IMR-90 (cell line): ENCODE data around the gene PM20D2. TPM values are rescaled to one million over a fixed set of nuclear protein-coding genes. Genes with fewer than 3 reads are reported as not detected.

Experiments
- ATAC-seq: fragments of 200-7000 bp; cut with Tn5 transposase; 2 replicates; pipeline ENCODE4 v1.9.1; 2020; ENCODE audit warnings: low read depth, mild to moderate bottlenecking, moderate library complexity
- BruUV-seq: library from RNA; stranded (reverse); fragments of 400-500 nt; replicated peaks from 2 replicates; lab custom pipeline; 2021; lab: Mats Ljungman, UMichigan
- CTCF ChIA-PET: fragments of 300-600 bp; formaldehyde crosslinking; extraction: SDS; loops from one replicate; lab custom pipeline; 2021; ENCODE audit warnings: antibody characterized with exemption; lab: Yijun Ruan, JAX
- POLR2A ChIA-PET: fragments of 300-600 bp; sonication (Branson Sonifier 250); formaldehyde crosslinking; loops from one replicate; lab custom pipeline; 2022; ENCODE audit warnings: antibody characterized with exemption; ENCODE audit not compliant: unreplicated experiment; lab: Charles Lee
- DNase-seq: peaks from one replicate; pipeline ENCODE4 v3.0.0; 2013
- H2AFZ ChIP-seq: replicated peaks from 2 replicates; pipeline ENCODE3; 2013; ENCODE audit warnings: low read length, mild to moderate bottlenecking; ENCODE audit not compliant: poor library complexity
- H2AK5ac ChIP-seq: 2 replicates; pipeline ENCODE4 v1.6.1; 2013; ENCODE audit warnings: low read depth, low read length, inconsistent platforms
- H2AK9ac ChIP-seq: replicated peaks from 2 replicates; pipeline ENCODE3; 2013; ENCODE audit warnings: mild to moderate bottlenecking, low read depth, low read length, moderate library complexity; ENCODE audit not compliant: poor library complexity
- H2BK120ac ChIP-seq: 2 replicates; pipeline ENCODE4 v1.6.1; 2013; ENCODE audit warnings: low read depth, low read length, inconsistent platforms
- H2BK15ac ChIP-seq: 3 replicates; pipeline ENCODE4 v1.6.1; 2013; ENCODE audit warnings: low read depth, low read length, inconsistent platforms
- H2BK20ac ChIP-seq: 2 replicates; pipeline ENCODE4 v1.6.1; 2013; ENCODE audit warnings: low read depth, mild to moderate bottlenecking, inconsistent platforms, low read length, moderate library complexity
- H2BK5ac ChIP-seq: 2 replicates; pipeline ENCODE4 v1.6.1; 2013; ENCODE audit warnings: mild to moderate bottlenecking, low read depth, low read length, inconsistent platforms; ENCODE audit not compliant: poor library complexity, severe bottlenecking
- H3K14ac ChIP-seq: replicated peaks from 2 replicates; pipeline ENCODE4 v1.6.1; 2013; ENCODE audit warnings: low read depth, low read length, inconsistent platforms
- H3K18ac ChIP-seq: 2 replicates; pipeline ENCODE4 v1.6.1; 2013; ENCODE audit warnings: low read depth, low read length, control low read depth
- H3K23ac ChIP-seq: 2 replicates; pipeline ENCODE4 v1.6.1; 2013; ENCODE audit warnings: low read depth, low read length, inconsistent platforms
- H3K27ac ChIP-seq: 2 replicates; pipeline ENCODE4 v1.5.1; 2013; ENCODE audit warnings: mild to moderate bottlenecking, control low read depth, low read length; ENCODE audit not compliant: insufficient read depth
- H3K27me3 ChIP-seq: 2 replicates; pipeline ENCODE4 v1.6.1; 2013; ENCODE audit warnings: low read length; ENCODE audit not compliant: control insufficient read depth, insufficient read depth
- H3K36me3 ChIP-seq: 2 replicates; pipeline ENCODE4 v1.6.1; 2013; ENCODE audit warnings: low read length, mixed read lengths; ENCODE audit not compliant: control insufficient read depth, insufficient read depth
- H3K4ac ChIP-seq: 2 replicates; pipeline ENCODE4 v1.6.1; 2013; ENCODE audit warnings: low read depth, low read length, inconsistent platforms
- H3K4me1 ChIP-seq: 2 replicates; pipeline ENCODE4 v1.6.1; 2013; ENCODE audit warnings: low read length, mixed read lengths; ENCODE audit not compliant: control insufficient read depth, insufficient read depth
- H3K4me2 ChIP-seq: 2 replicates; pipeline ENCODE4 v1.6.1; 2013; ENCODE audit warnings: low read depth, mild to moderate bottlenecking, control low read depth, low read length, moderate library complexity
- H3K4me3 ChIP-seq: 2 replicates; pipeline ENCODE4 v1.5.1; 2013; ENCODE audit warnings: low read depth, mild to moderate bottlenecking, control low read depth, low read length, moderate library complexity; ENCODE audit not compliant: insufficient read depth
- H3K56ac ChIP-seq: 2 replicates; pipeline ENCODE4 v1.6.1; 2013; ENCODE audit warnings: low read length, inconsistent platforms; ENCODE audit not compliant: insufficient read depth; ENCODE audit errors: extremely low read depth
- H3K79me1 ChIP-seq, 2 experiments: 2 replicates each; pipeline ENCODE4 v1.6.1; 2013; ENCODE audit warnings: low read length in 2 of 2, inconsistent platforms in 1 of 2, low read depth in 1 of 2
- H3K9ac ChIP-seq: 2 replicates; pipeline ENCODE4 v1.6.1; 2013; ENCODE audit warnings: low read depth, low read length, control low read depth
- H3K9me1 ChIP-seq: 2 replicates; pipeline ENCODE4 v1.6.1; 2013; ENCODE audit warnings: low read length, inconsistent platforms; ENCODE audit not compliant: insufficient read depth
- H3K9me3 ChIP-seq: 2 replicates; pipeline ENCODE4 v1.6.1; 2013; ENCODE audit warnings: low read length; ENCODE audit not compliant: control insufficient read depth, insufficient read depth
- H4K20me1 ChIP-seq: 2 replicates; pipeline ENCODE4 v1.6.1; 2013; ENCODE audit warnings: low read length, inconsistent platforms; ENCODE audit not compliant: insufficient read depth
- H4K5ac ChIP-seq: 2 replicates; pipeline ENCODE4 v1.6.1; 2013; ENCODE audit warnings: mild to moderate bottlenecking, low read depth, low read length, control low read depth
- H4K8ac ChIP-seq, 2 experiments: 2 replicates each; pipeline ENCODE4 v1.6.1; 2013; ENCODE audit warnings: low read depth in 2 of 2, low read length in 2 of 2, control low read depth in 1 of 2, inconsistent platforms in 1 of 2
- H4K91ac ChIP-seq: 2 replicates; pipeline ENCODE4 v1.6.1; 2013; ENCODE audit warnings: low read depth, low read length, inconsistent platforms; ENCODE audit not compliant: insufficient read depth
- NFE2L2 ChIP-seq: fragments of 150-350 bp; IDR thresholded peaks from 2 replicates; pipeline ENCODE4 v1.6.1; 2016; ENCODE audit warnings: low read depth, mild to moderate bottlenecking, low read length
- WGBS, 2 experiments: methylation state at CpG; one replicate each; pipeline versions ENCODE4 v1.1.5 to v1.1.7; 2013; ENCODE audit warnings: missing lambda C conversion rate in 2 of 2; ENCODE audit not compliant: insufficient read length in 1 of 2; ENCODE audit errors: extremely low coverage in 2 of 2; 5-methylcytosine and 5-hydroxymethylcytosine counted together
- dilution Hi-C: fragments of 300-500 bp; cut with HindIII; formaldehyde crosslinking; loops from one replicate; pipeline ENCODE4 v1.14.3; 2018; ENCODE audit warnings: low sequenced_read_pairs; ENCODE audit not compliant: unreplicated experiment
- in situ Hi-C: fragments of 300-500 bp; cut with MboI; formaldehyde crosslinking; loops from 3 replicates; pipeline ENCODE4 v1.14.3; 2019; ENCODE audit warnings: low sequenced_read_pairs, inconsistent platforms, mixed read lengths
- intact Hi-C: fragments of 100-400 bp; cut with micrococcal nuclease; formaldehyde crosslinking; loops from 2 replicates; pipeline ENCODE4 v1.10.0; 2022
- polyA plus RNA-seq, 3 experiments: library from polyadenylated mRNA; depleted of rRNA; stranded (reverse); fragments of >200 nt; gene quantifications; 2 replicates each; pipeline ENCODE4 v1.2.3, GENCODE V29; 2012; ENCODE audit warnings: low replicate concordance in 1 of 3
- total RNA-seq: library from RNA; depleted of rRNA; stranded (reverse); fragments of >200 nt; gene quantifications from 2 replicates; pipeline ENCODE4 v1.2.3, GENCODE V29; 2012

PM20D2 gene
- total and polyA plus RNA-seq, 2 of the 4 experiments (the other 2 are of a cell fraction) = 6.0 to 6.5 TPM

- Histone ChIP-seq H3K9me3 (peaks cover 3% of the 10 kb centered on the region; the same call in 1 of the 2 replicates), H2BK5ac (no peak overlapping the region), H3K23ac (no peak overlapping the region), H3K27ac (no peak overlapping the region), H3K4ac (no peak overlapping the region), H2AK9ac (no peak overlapping the region), H3K36me3 (no peaks in the 10 kb centered on the region), H4K5ac (no peak overlapping the region), H3K9me1 (no peaks in the 10 kb centered on the region), H4K91ac (no peak overlapping the region), H2AK5ac (no peak overlapping the region), H2AFZ (no peak overlapping the region), H3K4me3 (no peak overlapping the region), H2BK15ac (no peak overlapping the region), H3K79me1 (no peaks in the 10 kb centered on the region), H2BK20ac (no peak overlapping the region), H3K4me1 (no peaks in the 10 kb centered on the region), H3K9ac (no peak overlapping the region), H3K56ac (no peak overlapping the region), H2BK120ac (no peak overlapping the region), H3K18ac (no peak overlapping the region), H4K20me1 (no peaks in the 10 kb centered on the region), H4K8ac (no peak overlapping the region), H3K14ac (no peak overlapping the region), H3K4me2 (no peak overlapping the region), H3K27me3 (peaks cover 2% of the 10 kb centered on the region; the same call in 1 of the 2 replicates)
- POLR2A ChIA-PET = no interaction called here
- no TSS peak for BruUV-seq
- no peak for DNase-seq
- 10% methylated on average over 2 of the region's 4 CpGs; no CpG with 5 or more reads in 1 of the 2 experiments for WGBS, 2 experiments
- CTCF ChIA-PET = no interaction called here
- intact Hi-C loops (no loop called here), dilution Hi-C loops (no loop called here), in situ Hi-C loops (no loop called here)
- no peak for TF ChIP-seq NFE2L2
- no peak for ATAC-seq
Measured at GRCh38 chr6:89197141-89197540, 51.3 kb downstream of the PM20D2 start.
